HG03159 (cell line): ENCODE results near the gene COP1.

ENCODE experiments used
- ATAC-seq: cut with Tn5 transposase; IDR thresholded peaks from one replicate; pipeline ENCODE4 v1.9.1; 2021; ENCODE audit warnings: mild to moderate bottlenecking, moderate library complexity; ENCODE audit not compliant: unreplicated experiment

The COP1 gene

DNA sequence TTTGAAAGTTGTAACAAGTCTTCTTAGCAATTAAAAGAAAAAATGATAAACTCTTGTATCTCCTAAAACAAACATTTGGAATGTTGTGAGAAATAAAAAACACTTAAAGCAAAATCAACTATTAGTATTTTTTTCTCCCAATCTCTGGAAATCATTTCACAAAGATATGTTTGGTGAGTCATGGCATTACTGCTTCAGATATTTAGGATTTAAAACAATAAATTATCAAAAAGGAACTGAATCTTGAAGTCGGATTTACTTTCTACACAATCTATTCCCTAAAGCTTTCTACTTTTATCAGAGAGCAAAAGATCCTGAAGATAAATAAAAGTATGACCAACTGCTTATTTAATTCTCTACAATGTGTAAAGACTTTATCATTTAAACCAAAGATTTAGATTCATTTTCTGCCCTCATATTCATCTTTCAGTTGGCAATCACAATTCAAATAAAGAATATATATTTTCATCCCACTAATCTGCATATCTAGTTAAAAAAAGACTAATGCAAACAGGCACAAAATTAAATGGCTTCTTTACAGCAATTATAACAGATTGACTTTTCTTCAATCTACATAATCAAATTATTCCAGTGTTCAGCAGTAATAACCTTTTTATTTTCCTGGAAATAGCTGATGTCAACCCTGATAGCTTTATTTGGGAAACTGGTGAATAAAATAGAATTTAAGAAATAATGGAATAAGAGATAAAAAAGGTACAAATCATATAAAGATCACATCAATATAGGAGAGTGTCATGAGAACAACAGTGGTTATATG lies 230.0 kb downstream of the COP1 start:
- ATAC-seq, result no peak

GRCh38 chr1:175969231-175969630 lies 237.9 kb downstream of the COP1 start:
- no peak for ATAC-seq

GRCh38 chr1:175968486-175969172 lies 238.5 kb downstream of the COP1 start:
- no peak for ATAC-seq

- ATAC-seq, result no peak
Observed at GRCh38 chr1:175963740-175964139, 243.3 kb downstream of the COP1 start.

DNA sequence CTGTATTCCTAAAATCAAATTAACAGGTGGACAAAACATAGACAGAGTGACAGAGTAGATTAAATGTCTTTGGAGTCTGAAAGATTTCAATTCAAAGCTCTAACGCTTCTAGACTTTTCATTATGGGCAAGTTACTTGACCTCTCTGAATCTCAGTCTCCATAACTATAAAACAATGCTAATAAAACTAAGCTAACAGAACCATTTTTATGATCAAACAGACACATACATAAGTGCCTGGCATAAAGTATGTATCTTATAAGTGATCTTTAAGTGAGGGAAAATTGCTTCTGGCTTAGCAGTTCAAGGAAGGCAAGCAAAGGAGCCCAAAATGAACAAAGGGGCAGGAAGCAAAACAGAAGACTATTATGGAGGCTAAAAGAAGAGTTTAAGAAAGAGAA lies 246.9 kb downstream of the COP1 start:
- ATAC-seq, result no peak

GRCh38 chr1:175951627-175952026 lies 255.5 kb downstream of the COP1 start:
- no peak for ATAC-seq

DNA sequence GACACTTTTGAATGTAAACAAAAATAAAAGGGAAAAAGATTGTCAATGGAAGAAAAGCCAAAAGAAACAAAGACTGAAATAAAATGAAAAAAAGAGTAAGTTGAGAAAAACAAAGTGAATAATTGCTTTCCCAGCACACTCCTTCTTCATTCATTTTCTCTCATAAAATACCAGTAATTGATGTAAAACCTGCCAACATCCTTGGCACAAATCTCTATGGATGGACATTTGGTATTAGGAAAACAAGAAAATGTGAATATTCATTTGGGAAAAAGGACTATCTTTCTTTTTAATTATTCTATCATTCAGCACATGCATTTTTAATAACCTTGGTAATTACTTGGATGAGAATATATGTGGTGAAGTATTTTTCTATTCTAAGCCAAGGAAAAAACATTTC lies 259.3 kb downstream of the COP1 start:
- ATAC-seq, result no peak

GRCh38 chr1:175944591-175944990 lies 262.5 kb downstream of the COP1 start:
- no peak for ATAC-seq

GRCh38 chr1:175941164-175941563 lies 265.9 kb downstream of the COP1 start:
- ATAC-seq, result no peak

DNA sequence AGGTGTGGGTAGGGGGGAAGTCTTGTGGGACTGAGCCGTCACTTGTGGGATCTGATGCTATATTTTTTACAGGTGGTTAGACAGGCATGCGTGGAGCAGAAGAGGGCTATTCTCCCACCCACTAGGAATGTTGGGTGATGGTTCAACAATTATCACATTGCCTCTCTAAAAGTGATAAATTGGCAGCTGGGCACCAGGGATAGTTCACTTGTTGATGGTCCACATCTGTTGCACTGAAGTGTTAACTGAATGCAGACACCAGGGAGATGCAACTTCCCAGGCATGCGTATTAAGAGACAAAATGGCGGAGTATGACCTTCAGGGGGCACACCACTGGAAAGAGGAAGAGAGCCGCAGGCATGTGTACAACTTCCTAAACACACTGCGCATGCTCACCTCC lies 270.4 kb downstream of the COP1 start:
- ATAC-seq, result no peak

- ATAC-seq, result no peak
Observed at GRCh38 chr1:175935566-175936115, 271.4 kb downstream of the COP1 start.

GRCh38 chr1:175935166-175935565 lies 271.9 kb downstream of the COP1 start:
- ATAC-seq, result no peak

DNA sequence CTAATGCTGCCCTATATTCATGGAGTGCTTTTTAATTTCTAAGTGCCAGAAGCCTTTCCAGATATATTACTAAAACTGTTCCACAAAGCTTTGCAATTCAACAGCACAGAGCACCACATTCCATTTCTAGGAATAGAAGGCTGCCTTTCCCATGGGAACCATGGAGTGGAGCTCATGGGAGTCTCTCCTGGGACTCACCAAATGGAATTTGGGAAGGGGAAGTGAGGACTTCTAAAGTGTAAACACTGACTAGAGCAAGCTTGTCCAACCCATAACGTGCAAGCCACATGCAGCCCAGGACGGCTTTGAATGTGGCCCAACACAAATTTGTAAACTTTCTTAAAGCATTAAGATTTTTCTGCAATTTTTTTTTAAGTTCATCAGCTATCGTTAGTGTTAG lies 273.3 kb downstream of the COP1 start:
- ATAC-seq, result no peak

DNA sequence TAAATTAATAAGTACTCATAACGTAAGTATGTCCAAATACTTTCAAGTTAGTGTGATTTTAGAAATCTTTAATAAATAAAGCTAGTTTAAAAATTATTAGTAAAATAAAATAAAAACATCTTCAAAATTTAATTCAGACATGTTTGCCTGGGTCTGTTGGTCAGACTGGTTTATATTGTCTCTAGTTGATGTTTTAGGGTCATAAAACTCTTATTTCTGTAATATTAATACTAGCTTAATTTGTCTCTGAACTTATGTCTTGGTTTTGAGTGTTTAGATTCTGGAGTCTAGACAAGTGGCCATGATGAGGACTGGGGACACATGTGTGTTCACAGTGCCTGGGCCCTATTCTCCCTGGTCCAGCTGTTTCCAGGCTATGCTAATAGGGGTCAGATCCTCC lies 279.1 kb downstream of the COP1 start:
- no peak for ATAC-seq

DNA sequence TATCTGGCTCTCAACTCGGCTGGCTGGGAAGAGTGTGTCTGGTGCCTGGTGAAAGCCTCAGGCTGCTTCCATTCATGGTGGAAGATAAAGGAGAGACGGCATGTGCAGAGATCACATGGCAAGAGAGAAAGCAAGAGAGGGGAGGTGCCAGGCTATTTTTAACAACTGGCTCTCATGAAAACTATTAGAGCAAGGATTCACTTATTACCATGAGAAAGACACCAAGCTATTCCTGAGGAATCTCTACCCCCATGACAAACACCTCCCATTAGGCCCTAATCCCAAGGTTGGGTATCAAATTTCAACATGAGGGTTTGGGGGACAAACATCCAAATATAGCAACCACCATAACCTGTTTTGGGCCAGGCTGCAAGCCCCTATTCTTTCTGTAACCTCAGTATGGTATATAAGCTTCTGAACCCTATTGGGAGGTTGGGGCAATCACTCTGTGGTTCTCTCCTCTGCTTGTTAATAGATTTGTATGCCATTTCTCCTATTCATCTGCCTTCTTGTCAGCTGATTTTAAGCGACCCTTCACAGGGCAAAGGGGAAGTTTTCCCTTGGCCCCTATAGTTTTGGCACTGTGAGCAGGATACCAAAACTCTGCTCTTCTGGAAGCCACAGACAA lies 284.7 kb downstream of the COP1 start:
- no peak for ATAC-seq

DNA sequence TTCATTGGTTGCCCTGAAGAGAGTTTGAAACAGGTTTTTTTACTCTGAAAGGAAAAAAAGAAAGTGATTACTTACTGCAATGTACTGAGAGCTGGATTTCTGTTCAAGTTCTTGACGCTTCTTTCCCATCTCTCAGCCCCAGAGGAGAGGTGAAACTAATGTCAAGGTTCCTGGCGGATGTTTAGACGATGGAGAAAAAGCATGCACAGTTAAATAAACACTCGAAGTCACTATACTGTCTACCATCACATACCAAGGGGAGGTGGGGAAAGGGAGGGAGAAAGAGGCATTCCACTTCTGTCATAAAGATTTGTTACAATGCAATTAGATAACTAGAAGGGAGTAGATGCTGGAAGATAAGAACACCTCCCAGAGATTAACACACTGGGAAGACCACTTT lies 286.7 kb downstream of the COP1 start:
- no peak for ATAC-seq

- ATAC-seq, result no peak
Observed at GRCh38 chr1:175919001-175919400, 288.1 kb downstream of the COP1 start.

- ATAC-seq, result no peak
Observed at GRCh38 chr1:175918364-175918801, 288.7 kb downstream of the COP1 start.

- no peak for ATAC-seq
Observed at GRCh38 chr1:175914115-175914514, 293.0 kb downstream of the COP1 start.

DNA sequence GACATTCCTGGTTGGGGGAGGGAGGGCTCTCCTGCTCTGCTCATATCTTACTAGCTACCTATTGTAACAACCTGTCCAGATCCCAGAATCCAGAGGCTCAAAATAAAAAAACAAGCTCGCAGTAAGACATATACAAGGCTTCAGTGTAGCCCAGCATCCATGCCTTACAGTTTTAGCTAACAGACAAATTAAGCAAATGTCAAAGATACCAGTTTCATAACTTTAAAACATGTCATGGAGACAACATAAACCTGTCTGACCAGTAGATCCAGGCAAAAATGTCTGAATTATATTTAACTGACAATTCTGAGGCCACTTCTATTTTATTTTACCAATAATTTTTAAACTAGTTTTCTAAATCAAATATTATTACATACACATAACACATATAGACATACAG lies 295.9 kb downstream of the COP1 start:
- no peak for ATAC-seq

- ATAC-seq, result no peak
Observed at GRCh38 chr1:175906370-175906769, 300.7 kb downstream of the COP1 start.

DNA sequence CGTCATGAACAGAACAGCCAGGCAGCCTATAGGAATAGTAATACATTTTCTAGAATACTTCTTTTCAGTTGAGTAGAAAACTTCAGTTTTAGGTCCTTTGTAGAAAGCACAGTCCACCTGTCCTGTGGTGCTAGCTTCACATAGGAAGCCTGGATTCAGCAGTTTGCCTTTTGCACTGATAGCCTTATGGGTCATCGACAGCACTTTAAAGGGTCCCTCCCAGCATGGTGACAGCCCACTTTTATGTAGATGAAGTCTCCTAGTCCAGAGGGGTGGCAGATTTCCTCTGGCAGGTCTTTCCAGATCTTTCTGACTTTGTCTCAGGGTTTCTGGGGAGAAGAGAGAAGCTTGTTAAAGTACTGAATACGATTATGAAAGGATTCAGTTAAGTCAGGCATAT lies 302.3 kb downstream of the COP1 start:
- no peak for ATAC-seq
